CD14-positive monocyte (primary cell): ENCODE data around the gene CISH. TPM values are rescaled to one million over a fixed set of nuclear protein-coding genes. Genes with fewer than 3 reads are reported as not detected.

ENCODE experiments used
- DNase-seq, 3 donors: peaks; one replicate each; pipeline ENCODE4 v3.0.0-alpha.2; 2011 to 2022
- H2AFZ ChIP-seq: 2 replicates; pipeline ENCODE4 v1.6.0; 2012; ENCODE audit warnings: mild to moderate bottlenecking, low read depth, low read length, inconsistent platforms; ENCODE audit not compliant: insufficient read depth, poor library complexity, severe bottlenecking
- H3K27ac ChIP-seq, 2 donors: 1 replicate in 1 of 2; 2 replicates in 1 of 2; pipeline ENCODE4 v1.5.1; 2012 to 2013; ENCODE audit warnings: low read length in 2 of 2, control low read depth in 1 of 2, inconsistent platforms in 1 of 2, low read depth in 1 of 2, mild to moderate bottlenecking in 1 of 2
- H3K27me3 ChIP-seq, 2 donors: one replicate each; pipeline versions ENCODE4 v1.6.0 to v1.6.1; 2011 to 2013; ENCODE audit warnings: low read length in 2 of 2; ENCODE audit not compliant: control insufficient read depth in 2 of 2, insufficient read depth in 2 of 2
- H3K36me3 ChIP-seq, 2 donors: replicated peaks in 1 of 2; 1 replicate in 1 of 2; 2 replicates in 1 of 2; pipeline versions ENCODE4 v1.5.1 to v1.6.1; 2012 to 2013; ENCODE audit warnings: low read length in 2 of 2, control low read depth in 1 of 2, inconsistent platforms in 1 of 2, mild to moderate bottlenecking in 1 of 2; ENCODE audit not compliant: insufficient read depth in 2 of 2, control insufficient read depth in 1 of 2
- H3K4me1 ChIP-seq, 2 donors: 1 replicate in 1 of 2; 2 replicates in 1 of 2; pipeline versions ENCODE4 v1.5.1 to v1.6.1; 2012 to 2013; ENCODE audit warnings: low read length in 2 of 2, control low read depth in 1 of 2, inconsistent platforms in 1 of 2, mild to moderate bottlenecking in 1 of 2, moderate library complexity in 1 of 2; ENCODE audit not compliant: insufficient read depth in 2 of 2, control insufficient read depth in 1 of 2
- H3K4me2 ChIP-seq: replicated peaks from 2 replicates; pipeline ENCODE3; 2012; ENCODE audit warnings: low read length, moderate library complexity, mild to moderate bottlenecking; ENCODE audit not compliant: poor library complexity, severe bottlenecking; ENCODE audit errors: extremely low read depth
- H3K4me3 ChIP-seq, 3 experiments: fragments of 200-600 bp in 1 of 3; sonication (generic) in 1 of 3; replicated peaks in 1 of 3; 1 replicate in 2 of 3; 2 replicates in 1 of 3; pipeline ENCODE4 v1.5.1; 2011 to 2013; ENCODE audit warnings: low read length in 3 of 3, mild to moderate bottlenecking in 3 of 3, control low read depth in 2 of 3, low read depth in 2 of 3, inconsistent platforms in 1 of 3, moderate library complexity in 1 of 3
- H3K79me2 ChIP-seq: 2 replicates; pipeline ENCODE4 v1.6.0; 2012; ENCODE audit warnings: mild to moderate bottlenecking, control low read depth, inconsistent platforms, low read length, moderate library complexity; ENCODE audit not compliant: insufficient read depth
- H3K9ac ChIP-seq: 2 replicates; pipeline ENCODE4 v1.6.0; 2017; ENCODE audit warnings: low read length, mild to moderate bottlenecking; ENCODE audit not compliant: insufficient read depth, poor library complexity, severe bottlenecking
- H3K9me3 ChIP-seq, 2 donors: replicated peaks in 1 of 2; 1 replicate in 1 of 2; 2 replicates in 1 of 2; pipeline versions ENCODE4 v1.5.1 to v1.6.1; 2012 to 2013; ENCODE audit warnings: low read length in 2 of 2, control low read depth in 1 of 2; ENCODE audit not compliant: control insufficient read depth in 1 of 2, insufficient read depth in 1 of 2
- H4K20me1 ChIP-seq: 2 replicates; pipeline ENCODE4 v1.6.0; 2012; ENCODE audit warnings: mild to moderate bottlenecking, low read length, control low read depth, moderate library complexity; ENCODE audit not compliant: insufficient read depth
- H3K27ac Mint-ChIP-seq, 7 donors: one replicate each; pipeline ENCODE4 v1.8.0; 2020; ENCODE audit warnings: mild to moderate bottlenecking in 7 of 7, mixed read lengths in 7 of 7, moderate library complexity in 6 of 7, inconsistent platforms in 2 of 7
- H3K27me3 Mint-ChIP-seq, 3 donors: one replicate each; pipeline ENCODE4 v1.8.0; 2021 to 2022; ENCODE audit warnings: low read depth in 3 of 3, mild to moderate bottlenecking in 3 of 3, mixed read lengths in 3 of 3, moderate library complexity in 3 of 3, inconsistent platforms in 1 of 3
- H3K36me3 Mint-ChIP-seq, 2 donors: one replicate each; pipeline ENCODE4 v1.8.0; 2020; ENCODE audit warnings: mixed read lengths in 2 of 2, inconsistent platforms in 1 of 2, mild to moderate bottlenecking in 1 of 2
- H3K4me1 Mint-ChIP-seq: one replicate; pipeline ENCODE4 v1.8.0; 2020; ENCODE audit warnings: mild to moderate bottlenecking, mixed read lengths
- H3K4me3 Mint-ChIP-seq, 2 donors: one replicate each; pipeline ENCODE4 v1.8.0; 2020; ENCODE audit warnings: mild to moderate bottlenecking in 2 of 2, mixed read lengths in 2 of 2, moderate library complexity in 1 of 2
- H3K9me3 Mint-ChIP-seq, 7 donors: one replicate each; pipeline ENCODE4 v1.8.0; 2020 to 2022; ENCODE audit warnings: mixed read lengths in 7 of 7, mild to moderate bottlenecking in 6 of 7, moderate library complexity in 6 of 7, inconsistent platforms in 2 of 7
- WGBS: methylation state at CpG from one replicate; pipeline ENCODE4 v1.1.5; 2013; ENCODE audit warnings: missing lambda C conversion rate; ENCODE audit not compliant: insufficient coverage; 5-methylcytosine and 5-hydroxymethylcytosine counted together
- intact Hi-C, 2 donors: fragments of 100-400 bp; cut with micrococcal nuclease; formaldehyde crosslinking; loops; one replicate each; pipeline versions ENCODE4 v1.15.0 to v1.15.1; 2023
- polyA plus RNA-seq, 3 donors: library from polyadenylated mRNA; depleted of rRNA in 1 of 3; unstranded in 2 of 3; stranded (reverse) in 1 of 3; fragments of 300-500 nt in 2 of 3; fragments of >200 nt in 1 of 3; fragmentation: Illumina TruSeq in 2 of 3; gene quantifications; 1 replicate in 2 of 3; 2 replicates in 1 of 3; pipeline ENCODE4 v1.2.3, GENCODE V29; 2012 to 2021
- TF ChIP-seq, protein P1 (sequence below): fragments of 200-600 bp; IDR thresholded peaks from one replicate; pipeline ENCODE4 v1.8.0; 2022; ENCODE audit warnings: antibody characterized with exemption, mild to moderate bottlenecking

Gene CISH
- polyA plus RNA-seq, 3 donors, result 2.9 to 20.1 (median 6.2) TPM

DNA sequence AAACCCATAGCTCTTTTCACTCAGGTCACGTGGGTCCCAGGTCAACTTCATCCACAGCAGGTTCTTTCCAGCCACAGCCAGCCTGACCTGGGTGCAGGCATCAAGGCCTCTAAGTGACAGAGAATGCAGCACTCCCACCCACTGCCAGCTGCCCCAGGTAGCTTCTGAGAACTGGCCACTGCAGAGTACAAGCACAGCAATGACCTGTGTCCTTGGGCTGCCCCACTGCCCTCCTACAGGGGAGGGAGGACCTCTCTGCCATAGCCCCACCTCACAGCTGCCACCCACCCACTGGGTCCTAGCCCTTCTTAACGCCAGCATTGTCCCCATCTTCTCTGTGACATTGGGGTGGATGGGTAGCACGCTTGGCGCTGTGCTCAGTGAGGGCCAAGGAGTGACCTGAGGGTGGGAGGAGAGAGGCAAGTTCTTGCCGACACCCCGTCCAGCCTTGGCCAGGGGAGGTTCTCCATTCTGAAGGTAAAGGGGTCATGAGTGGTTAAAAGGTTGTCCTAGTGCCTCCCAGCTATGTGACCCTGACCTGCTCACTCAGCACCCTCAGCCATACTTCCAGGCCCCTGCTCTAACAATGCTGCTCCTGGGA is 12.4 kb downstream of the CISH start:
- peaks cover 0 to 1% (median 0%) of the 10 kb centered on the region in 3 donors for H3K27me3 Mint-ChIP-seq
- no peak overlapping the region for H3K4me3 ChIP-seq
- no peak overlapping the region for H2AFZ ChIP-seq
- no peaks in the 10 kb centered on the region for H3K9me3 ChIP-seq
- H3K27ac Mint-ChIP-seq, result peak overlapping the region in 2 of 7 donors; percentile 61 to 83
- WGBS, result 90% methylated on average over 4 of the region's 6 CpGs
- H3K4me1 Mint-ChIP-seq, result peaks cover 62% of the 10 kb centered on the region
- TF ChIP-seq, protein P1, sequence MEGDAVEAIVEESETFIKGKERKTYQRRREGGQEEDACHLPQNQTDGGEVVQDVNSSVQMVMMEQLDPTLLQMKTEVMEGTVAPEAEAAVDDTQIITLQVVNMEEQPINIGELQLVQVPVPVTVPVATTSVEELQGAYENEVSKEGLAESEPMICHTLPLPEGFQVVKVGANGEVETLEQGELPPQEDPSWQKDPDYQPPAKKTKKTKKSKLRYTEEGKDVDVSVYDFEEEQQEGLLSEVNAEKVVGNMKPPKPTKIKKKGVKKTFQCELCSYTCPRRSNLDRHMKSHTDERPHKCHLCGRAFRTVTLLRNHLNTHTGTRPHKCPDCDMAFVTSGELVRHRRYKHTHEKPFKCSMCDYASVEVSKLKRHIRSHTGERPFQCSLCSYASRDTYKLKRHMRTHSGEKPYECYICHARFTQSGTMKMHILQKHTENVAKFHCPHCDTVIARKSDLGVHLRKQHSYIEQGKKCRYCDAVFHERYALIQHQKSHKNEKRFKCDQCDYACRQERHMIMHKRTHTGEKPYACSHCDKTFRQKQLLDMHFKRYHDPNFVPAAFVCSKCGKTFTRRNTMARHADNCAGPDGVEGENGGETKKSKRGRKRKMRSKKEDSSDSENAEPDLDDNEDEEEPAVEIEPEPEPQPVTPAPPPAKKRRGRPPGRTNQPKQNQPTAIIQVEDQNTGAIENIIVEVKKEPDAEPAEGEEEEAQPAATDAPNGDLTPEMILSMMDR, result no peak
- H3K4me2 ChIP-seq, result no peak overlapping the region
- no peak for DNase-seq
- no peaks in the 10 kb centered on the region for H3K27me3 ChIP-seq
- no peaks in the 10 kb centered on the region for H4K20me1 ChIP-seq
- no peaks in the 10 kb centered on the region for H3K9me3 Mint-ChIP-seq
- peaks cover 33% of the 10 kb centered on the region for H3K79me2 ChIP-seq
- intact Hi-C loops, result no loop called here
- H3K27ac ChIP-seq, result peak overlapping the region; percentile 8 to 85
- H3K4me3 Mint-ChIP-seq, result no peak overlapping the region
- no peak overlapping the region for H3K9ac ChIP-seq
- peaks cover 21 to 29% of the 10 kb centered on the region in 2 donors for H3K36me3 Mint-ChIP-seq
- H3K36me3 ChIP-seq, result peaks cover 5 to 7% of the 10 kb centered on the region in 2 donors
- peaks cover 50 to 56% of the 10 kb centered on the region in 2 donors for H3K4me1 ChIP-seq

- Histone ChIP-seq H3K79me2 (no peaks in the 10 kb centered on the region), H3K4me1 (peaks cover 43 to 54% of the 10 kb centered on the region in 2 donors), H4K20me1 (no peaks in the 10 kb centered on the region), H3K9ac (no peak overlapping the region), H3K27ac (no peak overlapping the region), H3K36me3 (no peaks in the 10 kb centered on the region), H3K4me2 (no peak overlapping the region), H3K9me3 (no peaks in the 10 kb centered on the region), H3K4me3 (no peak overlapping the region), H2AFZ (no peak overlapping the region), H3K27me3 (no peaks in the 10 kb centered on the region)
- DNase-seq, result no peak
- WGBS, result 43% methylated on average over 2 of the region's 2 CpGs
- H3K36me3 Mint-ChIP-seq, result peaks cover 0 to 1% of the 10 kb centered on the region in 2 donors
- H3K27me3 Mint-ChIP-seq, result peaks cover 0 to 2% (median 0%) of the 10 kb centered on the region in 3 donors
- H3K9me3 Mint-ChIP-seq, result no peaks in the 10 kb centered on the region
- H3K27ac Mint-ChIP-seq, result peak overlapping the region in 1 of 7 donors; percentile 99
- H3K4me3 Mint-ChIP-seq, result no peak overlapping the region
- intact Hi-C loops, result no loop called here
- TF ChIP-seq, protein P1, result no peak
- peaks cover 52% of the 10 kb centered on the region for H3K4me1 Mint-ChIP-seq
These were observed 17.3 kb downstream of the CISH start for GRCh38 chr3:50594253-50594785.
